Breast epithelium (tissue), 3 donors: ENCODE results near the gene SLC50A1.

ENCODE experiments used
- CTCF ChIP-seq, 3 donors: fragments of 450-650 bp; IDR thresholded peaks; one replicate each; pipeline ENCODE4 v1.5.1; 2016 to 2017; ENCODE audit warnings: antibody characterized with exemption in 3 of 3, mild to moderate bottlenecking in 3 of 3, moderate library complexity in 3 of 3
- POLR2A ChIP-seq: fragments of 450-650 bp; IDR thresholded peaks from one replicate; pipeline ENCODE4 v1.6.1; 2016; ENCODE audit warnings: antibody characterized with exemption, mild to moderate bottlenecking, moderate library complexity
- POLR2AphosphoS5 ChIP-seq, 3 donors: sonication (generic); formaldehyde crosslinking; IDR thresholded peaks; one replicate each; pipeline ENCODE4 v1.6.1; 2017; ENCODE audit warnings: antibody characterized with exemption in 3 of 3

GRCh38 chr1:155171836-155172731 lies 36.4 kb downstream of the SLC50A1 start:
- TF ChIP-seq CTCF (IDR thresholded peaks at IDR 0.05) (no peak), POLR2A (no peak), POLR2AphosphoS5 (IDR thresholded peaks at IDR 0.05) (no peak)
